GM19043 (cell line): Measurements from ENCODE around the gene MAP3K20.
"Not testable (repeated sequence)": the region's sequence is repeated elsewhere in the genome, so short reads cannot be mapped to it uniquely, and the experiment has no call there.

Experiments used
- ATAC-seq: cut with Tn5 transposase; IDR thresholded peaks from one replicate; pipeline ENCODE4 v1.9.1; 2021; ENCODE audit warnings: low read depth; ENCODE audit not compliant: unreplicated experiment

Gene MAP3K20

GRCh38 chr2:173254659-173255058 is 179.0 kb downstream of the MAP3K20 start:
- no peak for ATAC-seq

- ATAC-seq = no peak
Observed at GRCh38 chr2:173258701-173259100, 183.1 kb downstream of the MAP3K20 start.

- not testable (repeated sequence) for ATAC-seq
Observed at GRCh38 chr2:173262356-173262755, 186.7 kb downstream of the MAP3K20 start.

- no peak for ATAC-seq
Observed at GRCh38 chr2:173264151-173264550, 188.5 kb downstream of the MAP3K20 start.

GRCh38 chr2:173264603-173265366 is 189.1 kb downstream of the MAP3K20 start:
- peak; percentile 98 for ATAC-seq

- ATAC-seq = no peak
Observed at GRCh38 chr2:173271135-173271534, 195.5 kb downstream of the MAP3K20 start.

GRCh38 chr2:173271825-173272224 is 196.2 kb downstream of the MAP3K20 start:
- no peak for ATAC-seq

GRCh38 chr2:173272849-173273248 is 197.2 kb downstream of the MAP3K20 start:
- ATAC-seq = no peak

- ATAC-seq = no peak
Observed at GRCh38 chr2:173278794-173279526, 203.3 kb downstream of the MAP3K20 start.

- ATAC-seq = no peak
Observed at GRCh38 chr2:173279527-173279868, 203.9 kb downstream of the MAP3K20 start.

GRCh38 chr2:173280853-173281252 is 205.2 kb downstream of the MAP3K20 start:
- ATAC-seq = no peak

GRCh38 chr2:173281898-173282297 is 206.3 kb downstream of the MAP3K20 start:
- not testable (repeated sequence) for ATAC-seq

GRCh38 chr2:173282795-173283545 is 207.3 kb downstream of the MAP3K20 start:
- ATAC-seq = no peak

- ATAC-seq = peak; percentile 61
Observed at GRCh38 chr2:173286153-173286809, 210.6 kb downstream of the MAP3K20 start.

GRCh38 chr2:173287594-173287993 is 211.9 kb downstream of the MAP3K20 start:
- ATAC-seq = no peak

- ATAC-seq = no peak
Observed at GRCh38 chr2:173288561-173288960, 212.9 kb downstream of the MAP3K20 start.

GRCh38 chr2:173290046-173290445 is 214.4 kb downstream of the MAP3K20 start:
- ATAC-seq = no peak

GRCh38 chr2:173290518-173290917 is 214.9 kb downstream of the MAP3K20 start:
- ATAC-seq = no peak

- no peak for ATAC-seq
Observed at GRCh38 chr2:173291412-173291811, 215.8 kb downstream of the MAP3K20 start.

- ATAC-seq = no peak
Observed at GRCh38 chr2:173296235-173296634, 220.6 kb downstream of the MAP3K20 start.
